Prostate gland (tissue), 2 donors: Measurements from ENCODE around the gene PSMD14.

Experiments
- CTCF ChIP-seq, 4 experiments: fragments of 200-600 bp in 2 of 4; fragments of 450-650 bp in 2 of 4; sonication (generic) in 2 of 4; IDR thresholded peaks; 1 replicate in 3 of 4; 2 replicates in 1 of 4; pipeline ENCODE4 v1.5.1; 2016 to 2019; ENCODE audit warnings: antibody characterized with exemption in 4 of 4, mild to moderate bottlenecking in 2 of 4, moderate library complexity in 2 of 4
- POLR2A ChIP-seq: fragments of 450-650 bp; IDR thresholded peaks from one replicate; pipeline ENCODE4 v1.6.1; 2016; ENCODE audit warnings: antibody characterized with exemption, mild to moderate bottlenecking
- POLR2AphosphoS5 ChIP-seq: sonication (generic); formaldehyde crosslinking; IDR thresholded peaks from one replicate; pipeline ENCODE4 v1.6.1; 2017; ENCODE audit warnings: antibody characterized with exemption

- no peak for TF ChIP-seq CTCF (IDR thresholded peaks at IDR 0.05)
- no peak for TF ChIP-seq POLR2AphosphoS5
- no peak for TF ChIP-seq POLR2A
Observed at GRCh38 chr2:161415987-161416707, 107.9 kb downstream of the PSMD14 start, which contains the start of gene TBR1.
